GM18519 (cell line): ENCODE data around the gene COL20A1.

Experiments used
- ATAC-seq: cut with Tn5 transposase; IDR thresholded peaks from one replicate; pipeline ENCODE4 v1.9.1; 2021; ENCODE audit warnings: mild to moderate bottlenecking, moderate library complexity; ENCODE audit not compliant: unreplicated experiment, low FRiP score

COL20A1 gene

DNA sequence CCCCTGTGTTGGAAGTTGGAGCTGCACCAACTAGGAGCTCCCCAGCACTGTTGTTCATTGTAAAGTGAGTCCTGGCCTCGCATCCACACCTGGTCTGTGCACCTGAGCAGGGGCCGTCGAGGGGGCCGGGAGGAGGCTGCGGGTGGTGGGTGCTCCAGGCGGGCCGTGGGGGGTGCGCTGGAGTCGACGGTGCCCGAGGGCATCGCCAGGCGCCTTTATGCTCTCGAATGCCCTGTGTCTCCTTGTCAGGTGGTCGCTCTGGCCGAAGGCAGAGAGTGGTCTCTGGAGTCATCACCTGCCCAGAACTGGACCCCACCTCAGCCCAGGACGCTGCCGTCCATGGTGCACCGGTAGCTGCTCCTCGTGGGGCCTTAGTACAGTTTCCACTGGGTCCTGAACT lies 16.0 kb upstream of the COL20A1 start:
- ATAC-seq: no peak

GRCh38 chr20:63277466-63278272 lies 15.3 kb upstream of the COL20A1 start:
- no peak for ATAC-seq

GRCh38 chr20:63278661-63279060 lies 14.3 kb upstream of the COL20A1 start:
- ATAC-seq: no peak

DNA sequence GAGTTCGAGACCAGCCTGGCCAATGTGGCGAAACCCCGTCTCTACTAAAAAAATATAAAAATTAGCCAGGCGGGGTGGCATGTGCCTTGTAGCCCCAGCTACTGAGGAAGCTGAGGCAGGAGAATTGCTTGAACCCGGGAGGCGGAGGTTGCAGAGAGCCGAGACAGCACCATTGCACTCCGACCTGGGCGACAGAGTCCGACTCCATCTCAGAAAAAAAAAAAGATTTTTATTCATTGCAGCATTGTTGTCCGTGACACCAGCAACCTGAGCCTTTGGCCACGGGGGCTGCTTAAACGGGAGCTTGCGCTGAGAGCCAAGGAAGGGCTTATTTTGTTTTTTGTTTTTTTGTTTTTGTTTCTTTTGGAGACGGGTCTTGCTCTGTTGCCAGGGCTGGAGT lies 13.1 kb upstream of the COL20A1 start:
- no peak for ATAC-seq

DNA sequence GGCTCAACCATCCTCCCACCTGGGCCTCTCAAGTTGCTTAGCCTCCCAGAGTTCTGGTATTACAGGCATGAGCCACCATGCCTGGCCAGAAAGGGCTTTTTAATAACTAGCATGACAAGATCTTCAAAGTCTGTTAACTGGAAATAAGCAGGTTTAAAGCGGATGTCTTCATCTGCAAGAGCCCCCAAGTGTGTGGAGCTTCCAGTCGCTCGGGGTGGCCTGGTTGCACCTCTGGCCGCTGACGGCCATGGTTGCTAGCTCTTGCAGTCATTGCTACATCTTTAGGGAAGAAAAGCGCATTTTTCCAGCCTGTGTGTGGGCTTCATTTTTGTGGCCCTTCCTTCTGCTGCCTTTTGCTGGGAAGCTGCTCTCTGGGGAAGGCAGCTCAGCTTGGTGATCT lies 12.6 kb upstream of the COL20A1 start:
- ATAC-seq: no peak

DNA sequence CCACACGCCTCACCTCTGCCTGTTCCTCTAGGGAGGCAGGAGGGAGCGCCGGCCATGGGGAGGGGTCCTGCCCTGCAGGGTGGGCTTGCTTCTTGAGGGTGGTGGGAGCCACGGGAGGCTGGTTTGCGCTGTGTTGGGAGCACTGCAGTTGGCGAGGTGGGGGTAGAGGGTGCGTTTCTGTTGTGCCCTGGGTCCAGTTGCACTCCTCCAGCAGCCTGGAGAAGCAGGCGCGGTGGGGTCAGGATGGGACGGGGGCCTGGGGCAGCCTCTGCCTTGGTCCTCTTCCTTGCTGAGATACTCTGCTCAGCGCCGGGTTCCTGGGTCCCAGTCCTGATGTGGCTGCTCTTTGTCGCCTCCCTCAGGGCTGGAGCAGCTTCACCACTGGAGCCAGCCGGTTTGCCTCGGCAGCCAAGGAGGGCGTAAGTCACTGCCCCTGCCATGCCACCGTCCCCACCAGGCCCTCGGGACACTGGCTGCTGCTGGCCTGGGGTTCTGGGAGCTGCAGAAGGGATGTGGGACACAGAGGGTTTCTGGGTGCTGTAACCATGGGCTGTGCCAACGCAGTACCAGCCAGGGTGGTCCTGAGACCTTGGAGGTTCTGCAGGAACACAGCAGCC lies 11.9 kb upstream of the COL20A1 start:
- ATAC-seq: no peak

GRCh38 chr20:63281742-63282665 lies 11.0 kb upstream of the COL20A1 start:
- ATAC-seq: no peak

DNA sequence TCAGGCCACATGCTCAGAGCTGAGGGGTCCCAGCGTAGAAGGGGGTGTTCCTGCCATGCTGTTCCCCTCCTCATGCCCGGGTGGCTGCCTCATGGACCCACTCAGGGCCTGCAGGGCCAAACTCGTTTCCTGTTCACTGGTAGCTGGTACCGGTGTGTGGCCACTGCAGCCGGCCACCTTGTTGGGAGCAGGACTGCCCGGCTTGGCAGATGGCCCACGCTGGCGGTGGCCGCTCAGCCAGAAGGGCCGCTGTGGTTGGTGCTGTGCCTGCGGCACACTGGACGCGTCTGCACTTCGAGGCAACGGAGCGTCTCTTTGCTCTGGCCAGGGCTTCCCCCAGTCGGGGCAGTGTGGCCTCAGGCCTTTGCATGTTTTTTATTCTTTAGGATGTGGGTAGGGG lies 10.0 kb upstream of the COL20A1 start:
- ATAC-seq: no peak

DNA sequence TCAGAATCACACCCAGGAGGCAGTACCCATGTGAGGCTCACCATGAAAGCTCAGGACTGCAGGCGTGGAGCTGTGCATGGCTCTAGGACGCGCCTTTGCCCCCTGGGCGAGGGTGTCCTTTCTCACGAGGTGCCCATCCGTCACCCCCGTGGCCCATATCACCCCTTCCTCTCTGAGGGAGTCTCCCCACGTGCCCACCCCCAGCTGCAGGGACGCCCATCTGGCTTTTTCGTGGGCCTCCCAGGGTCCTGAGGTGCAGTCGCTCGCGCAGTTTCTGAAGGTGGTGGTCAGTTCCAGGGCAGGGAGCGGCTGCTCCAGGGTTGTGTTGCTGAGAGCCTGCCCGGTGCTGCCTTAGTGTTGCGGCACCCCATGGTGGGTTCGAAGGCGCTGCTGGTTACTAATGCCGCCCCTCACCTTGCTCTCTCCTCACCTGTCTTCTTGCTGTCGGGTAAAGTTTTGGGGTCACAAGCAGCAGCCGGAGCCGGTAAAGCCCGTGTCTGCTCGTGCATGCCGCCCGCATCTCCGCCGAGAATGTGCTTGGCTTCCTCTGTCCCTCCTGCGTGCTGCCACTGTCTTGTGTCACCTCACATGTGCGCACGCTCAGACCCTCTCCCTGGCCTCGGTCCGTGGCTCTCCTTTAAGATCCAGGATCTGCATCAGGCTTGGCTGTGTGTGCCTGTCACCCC lies 9.4 kb upstream of the COL20A1 start:
- ATAC-seq: no peak

GRCh38 chr20:63284083-63284440 lies 8.9 kb upstream of the COL20A1 start:
- ATAC-seq: no peak

- ATAC-seq: no peak
Measured at GRCh38 chr20:63284544-63284949, 8.4 kb upstream of the COL20A1 start.

- no peak for ATAC-seq
Measured at GRCh38 chr20:63284981-63285524, 7.9 kb upstream of the COL20A1 start.

DNA sequence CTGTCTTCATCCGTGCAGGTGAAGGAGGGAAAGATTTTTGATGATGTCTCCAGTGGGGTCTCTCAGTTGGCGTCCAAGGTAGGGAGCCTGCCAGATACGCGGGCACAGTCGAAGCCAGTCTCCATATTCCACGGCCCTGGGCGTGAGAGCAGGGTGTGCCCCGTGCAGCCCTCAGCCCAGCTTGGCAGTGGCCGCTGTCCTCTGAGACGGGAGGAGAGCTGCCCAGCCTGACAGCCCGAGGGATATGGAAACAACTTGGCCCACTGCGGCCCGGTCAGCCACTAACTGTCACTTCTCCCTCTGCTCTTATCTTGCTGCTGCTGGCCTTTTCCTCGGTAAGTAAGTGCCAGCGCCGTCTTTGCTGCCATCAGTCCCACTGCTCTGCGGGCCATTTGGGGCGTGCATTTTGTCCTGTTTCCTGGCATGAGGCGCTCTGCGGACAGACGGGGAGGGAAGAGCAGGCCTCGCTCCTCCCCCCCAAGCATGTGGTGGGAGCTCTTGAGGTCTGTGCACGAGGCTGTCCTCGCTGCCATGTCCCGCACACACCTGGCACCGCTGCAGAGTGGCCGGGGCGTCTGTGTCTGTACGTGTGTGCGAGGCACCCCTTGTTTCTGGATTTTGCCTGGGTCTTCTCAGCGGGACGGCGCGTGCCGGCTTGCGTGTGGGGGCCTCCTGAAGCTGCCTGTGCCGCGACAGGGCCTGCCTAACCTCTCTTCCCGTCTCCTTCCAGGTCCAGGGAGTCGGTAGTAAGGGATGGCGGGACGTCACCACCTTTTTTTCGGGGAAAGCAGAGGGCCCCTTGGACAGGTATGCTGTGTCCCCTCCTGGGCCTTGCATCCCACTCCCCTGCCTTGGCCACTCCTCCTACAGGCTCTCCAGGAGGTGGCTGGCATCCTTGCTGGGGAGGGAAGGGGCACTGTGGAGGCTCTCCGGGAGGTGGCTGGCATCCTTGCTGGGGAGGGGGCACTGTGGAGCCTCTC lies 7.1 kb upstream of the COL20A1 start:
- no peak for ATAC-seq

GRCh38 chr20:63286781-63287696 lies 5.9 kb upstream of the COL20A1 start:
- no peak for ATAC-seq

- ATAC-seq: no peak
Measured at GRCh38 chr20:63287697-63288580, 5.0 kb upstream of the COL20A1 start.

- ATAC-seq: no peak
Measured at GRCh38 chr20:63288581-63289251, 4.3 kb upstream of the COL20A1 start.
